GM18858 (cell line): Measurements from ENCODE around the gene SDF4.

Experiments used
- ATAC-seq: cut with Tn5 transposase; IDR thresholded peaks from one replicate; pipeline ENCODE4 v1.9.1; 2021; ENCODE audit not compliant: unreplicated experiment

The SDF4 gene

DNA sequence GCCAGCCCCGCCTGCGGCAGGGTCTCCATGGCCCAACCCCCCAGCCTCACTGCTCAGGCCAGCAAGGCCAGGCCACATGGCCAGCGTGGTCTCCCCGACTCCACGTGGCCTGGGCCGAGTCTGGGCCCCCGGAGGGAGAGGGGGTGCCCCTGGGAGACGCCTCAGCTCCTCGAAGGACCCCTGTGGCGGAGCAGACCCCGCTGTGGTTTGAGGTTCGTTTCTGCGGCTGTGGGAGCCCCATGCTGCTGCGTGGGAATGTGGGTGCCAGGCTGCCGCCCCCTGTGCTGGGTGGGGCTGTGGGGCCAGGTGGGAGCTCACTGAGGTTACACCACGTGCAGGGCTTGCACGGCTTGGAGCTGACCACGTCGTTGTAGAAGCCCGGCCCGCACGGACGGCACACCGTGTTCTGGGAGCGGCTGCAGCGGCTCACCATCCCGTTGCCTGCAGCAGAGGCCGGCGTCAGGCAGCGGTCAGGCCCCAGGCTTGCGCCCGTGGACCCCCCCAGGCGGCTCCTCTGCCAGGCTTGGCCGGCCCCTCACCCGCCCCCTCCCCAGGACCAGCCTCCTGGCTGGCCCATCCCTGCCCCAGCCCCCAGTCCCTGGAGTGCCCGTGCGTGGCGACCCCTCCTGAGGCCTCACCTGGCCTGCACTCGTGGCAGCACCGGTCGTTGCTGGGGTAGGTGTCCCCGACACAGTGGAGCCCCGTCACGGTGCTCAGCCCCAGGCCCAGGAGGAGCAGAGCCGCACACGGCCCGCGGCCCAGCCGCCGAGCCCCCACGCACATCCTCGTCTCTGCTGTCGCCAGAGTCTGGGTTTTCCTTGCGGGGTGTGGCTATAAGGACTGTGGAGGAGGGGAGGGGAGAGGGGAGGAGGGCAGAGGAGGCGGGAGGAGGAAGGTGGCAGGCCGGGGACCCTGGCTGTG, 18.2 kb downstream of the SDF4 start, which contains the start of gene TNFRSF4:
TNFRSF4 (minus strand) TSS at position 809 of the 921 bp plus-strand sequence; CDS start at position 783, 26 bp downstream.
- ATAC-seq: no peak

DNA sequence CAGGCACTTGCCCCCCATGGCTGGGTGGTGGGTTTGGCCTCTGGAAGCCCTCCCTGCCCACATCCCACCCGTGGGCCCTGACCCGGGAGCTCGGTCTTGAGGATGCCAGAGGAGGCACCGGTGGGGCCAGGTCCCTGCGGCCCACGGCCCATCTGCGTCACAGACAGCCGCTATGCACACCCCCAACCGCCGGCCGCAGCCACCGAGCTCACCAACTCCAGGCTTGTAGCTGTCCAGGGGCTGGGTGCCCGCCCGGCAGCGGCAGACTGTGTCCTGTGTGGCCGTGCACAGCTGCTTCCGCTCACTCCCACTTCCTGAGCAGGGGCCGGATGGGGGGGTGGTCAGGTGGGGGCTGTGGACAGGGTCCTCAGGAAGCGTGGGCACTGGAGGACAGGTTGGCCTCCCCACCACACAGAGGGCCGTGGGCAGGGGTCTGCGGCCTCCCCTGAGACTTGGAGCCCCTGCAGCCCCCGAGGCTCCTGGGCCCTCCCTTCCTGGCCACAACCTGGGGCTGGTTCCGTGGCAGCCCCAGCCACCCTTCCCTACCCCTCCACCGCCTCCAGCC, 18.9 kb downstream of the SDF4 start:
- ATAC-seq: no peak

DNA sequence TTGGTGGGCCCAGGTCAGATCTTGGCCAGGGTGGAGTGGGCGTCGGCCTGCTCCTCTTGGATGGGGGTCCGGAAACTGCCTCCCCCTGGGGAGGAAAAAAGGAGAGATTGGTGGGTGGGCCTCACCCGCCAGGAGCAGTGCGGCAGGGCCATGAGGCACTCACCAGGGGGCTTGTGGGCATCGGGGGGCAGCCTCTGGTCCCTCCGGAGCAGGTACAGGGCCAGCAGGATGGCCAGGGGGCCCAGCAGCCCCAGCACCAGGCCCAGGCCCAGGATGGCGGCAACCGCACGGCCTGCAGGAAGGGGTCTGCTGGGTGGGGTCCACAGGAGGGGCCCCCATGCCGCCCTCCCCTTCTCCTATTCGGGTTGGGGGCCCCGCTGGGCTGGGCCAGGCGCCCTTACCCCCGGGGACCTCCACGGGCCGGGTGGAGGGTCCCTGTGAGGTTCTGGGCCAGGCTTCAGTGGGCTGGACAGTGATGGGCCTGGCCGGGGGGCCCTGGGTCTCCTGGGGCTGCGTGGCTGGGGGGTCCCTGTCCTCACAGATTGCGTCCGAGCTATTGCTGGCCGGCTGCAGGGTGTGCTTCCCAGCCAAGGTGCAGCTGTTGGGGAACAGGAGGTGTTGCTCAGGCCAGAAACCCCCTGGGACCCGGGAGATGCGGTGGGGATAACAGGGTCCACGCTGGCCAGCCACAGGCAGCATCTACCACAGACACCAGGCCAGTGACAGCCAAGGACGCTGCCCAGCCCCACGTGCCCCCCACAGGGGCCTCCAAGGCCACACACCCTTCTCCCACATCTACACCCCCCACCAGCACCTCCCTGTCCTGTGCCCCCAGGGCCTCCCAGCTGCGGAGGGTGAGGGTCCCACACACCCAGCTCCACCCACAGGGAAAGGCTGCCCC, 20.0 kb downstream of the SDF4 start:
- ATAC-seq: no peak

DNA sequence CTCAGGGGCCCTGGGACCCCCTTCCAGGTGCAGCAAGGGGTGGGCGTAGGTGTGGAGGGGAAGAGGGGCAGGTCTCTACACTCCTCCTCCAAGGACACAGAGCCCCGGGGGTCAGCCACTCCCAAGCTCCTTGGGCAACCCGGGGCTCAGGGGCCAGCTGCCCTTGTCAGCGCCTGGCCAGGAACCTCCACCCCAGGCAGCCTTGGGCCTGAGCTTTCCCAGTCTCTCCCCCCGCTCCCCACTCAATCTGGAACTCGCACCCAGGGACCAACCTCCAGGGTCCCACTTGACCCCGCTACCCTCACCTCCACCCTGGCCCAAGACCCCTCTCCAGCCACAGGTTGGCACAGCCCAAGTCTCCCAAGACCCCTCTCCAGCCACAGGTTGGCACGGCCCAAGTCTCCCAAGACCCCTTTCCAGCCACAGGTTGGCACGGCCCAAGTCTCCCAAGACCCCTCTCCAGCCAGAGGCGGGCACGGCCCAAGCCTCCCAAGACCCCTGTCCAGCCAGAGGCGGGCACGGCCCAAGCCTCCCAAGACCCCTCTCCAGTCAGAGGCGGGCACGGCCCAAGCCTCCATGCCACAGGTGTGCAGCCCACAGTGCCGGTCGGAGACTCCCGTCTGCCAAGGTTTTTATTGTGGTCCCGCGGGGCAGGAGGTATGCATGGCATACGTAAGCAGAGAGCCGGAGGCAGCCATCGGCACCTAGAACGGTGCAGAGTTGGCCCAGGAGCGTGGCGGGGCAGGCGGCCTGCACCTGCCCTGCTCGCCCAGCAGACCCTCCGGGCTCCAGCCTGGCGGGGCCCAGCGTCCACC, 20.9 kb downstream of the SDF4 start:
- no peak for ATAC-seq

DNA sequence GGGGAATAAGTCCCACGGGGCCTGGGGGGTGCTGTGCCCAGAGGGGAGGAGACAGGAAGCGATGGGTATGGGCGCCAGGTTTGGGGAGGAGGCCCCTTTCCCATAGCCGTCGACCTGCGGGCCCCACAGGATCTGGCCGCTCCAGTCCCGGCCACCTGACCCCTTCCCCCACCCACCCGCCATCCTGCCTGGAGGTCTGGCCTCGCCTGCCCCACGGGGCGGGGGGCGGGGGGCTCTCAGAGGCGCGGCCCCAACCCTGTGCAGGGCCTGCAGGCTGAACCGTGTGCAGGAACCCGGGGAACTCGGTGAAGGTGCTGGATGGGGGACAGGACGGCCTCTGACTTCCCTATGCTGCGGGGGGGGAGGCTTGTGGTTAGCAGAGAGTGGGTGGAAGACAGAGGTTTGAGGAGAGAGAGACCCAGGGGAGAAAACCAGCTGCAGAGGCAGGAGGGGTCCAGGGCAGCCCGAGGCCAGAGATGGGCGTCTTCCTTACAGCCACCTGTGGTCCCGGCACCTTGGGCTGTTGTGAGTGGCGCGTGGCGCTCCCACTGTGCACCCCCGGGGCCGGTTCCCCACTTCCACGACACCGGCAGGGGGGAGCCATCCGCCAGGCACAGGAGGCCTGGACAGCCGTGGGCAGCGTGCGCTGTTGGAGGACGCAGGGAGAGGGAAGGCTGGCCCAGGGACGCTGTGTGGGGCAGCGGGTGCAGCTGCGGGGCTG, 22.9 kb downstream of the SDF4 start:
- no peak for ATAC-seq

DNA sequence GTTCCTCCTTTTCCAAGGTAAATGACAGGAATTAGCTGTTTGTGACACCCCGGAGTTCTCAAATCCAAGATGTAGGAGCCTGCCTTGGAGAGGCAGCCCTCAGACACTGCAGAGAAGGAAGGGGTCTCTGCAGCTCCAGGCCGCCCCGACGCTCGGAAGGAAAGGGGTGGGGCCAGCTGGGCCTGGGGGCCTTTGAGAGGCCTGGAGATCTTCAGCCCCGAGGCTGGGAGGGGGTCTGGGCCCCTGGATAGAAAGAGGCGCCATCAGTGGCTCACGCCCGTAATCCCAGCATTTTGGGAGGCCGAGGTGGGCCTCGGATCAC, 24.3 kb downstream of the SDF4 start:
- ATAC-seq: no peak

DNA sequence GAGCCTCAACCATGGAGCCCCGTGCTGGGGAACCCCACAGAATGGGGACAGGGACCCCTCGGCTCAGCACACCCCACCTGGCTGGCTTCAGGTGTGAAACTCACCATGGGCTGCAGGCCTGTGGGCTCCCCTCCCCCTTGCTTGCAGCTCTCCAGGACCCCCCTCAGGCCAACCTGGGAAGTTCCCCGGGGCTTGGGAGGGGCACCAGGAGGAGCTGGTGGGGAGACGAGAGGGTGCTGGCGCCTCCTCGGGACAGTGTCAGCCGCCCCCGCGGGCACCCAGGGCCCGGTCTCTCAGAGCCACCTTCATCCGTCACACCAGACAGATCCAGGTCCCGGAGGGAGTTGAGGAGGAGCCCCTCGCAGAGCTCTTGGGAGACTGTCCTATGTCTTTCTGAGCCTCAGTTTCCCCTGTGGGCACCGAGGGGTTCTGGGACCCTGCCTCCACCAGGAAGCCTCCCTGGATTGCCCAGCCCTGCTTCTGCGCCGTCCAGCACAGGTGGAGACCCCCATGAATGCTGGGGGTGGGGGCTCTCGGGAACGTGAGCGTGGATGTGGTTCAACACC, 24.8 kb downstream of the SDF4 start:
- ATAC-seq: no peak

DNA sequence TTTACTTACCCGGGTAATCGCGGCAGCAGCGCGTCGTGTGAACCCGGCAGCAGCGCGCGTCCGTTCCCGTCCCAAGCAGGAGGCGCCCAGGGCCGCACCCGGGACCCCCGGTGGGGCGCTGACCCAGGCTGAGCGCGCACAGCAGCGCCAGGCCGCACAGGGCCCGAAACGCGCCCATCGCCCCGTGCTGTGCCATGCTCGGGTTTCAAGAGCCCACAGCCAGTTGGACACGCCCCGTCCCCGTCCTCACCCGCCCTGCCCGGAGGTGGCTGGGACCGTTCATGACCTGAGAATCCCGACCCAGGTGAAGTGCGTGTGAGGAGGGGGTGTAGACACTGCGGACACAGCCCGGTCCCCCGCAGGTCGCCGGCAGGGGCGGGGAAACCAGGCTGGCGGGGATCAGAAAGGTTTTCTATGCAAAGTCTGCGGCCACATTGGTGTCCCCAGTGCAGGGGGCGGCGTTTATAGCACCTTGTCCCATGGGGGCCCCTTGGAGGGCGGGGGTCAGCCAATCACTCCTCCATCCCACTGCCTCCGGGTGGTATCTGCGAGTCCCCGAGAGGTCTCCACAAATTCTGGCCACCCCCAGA, 25.3 kb downstream of the SDF4 start, which contains the start of gene TNFRSF18:
TNFRSF18 (minus strand) TSS at position 217 of the 590 bp plus-strand sequence; CDS start at position 196, 21 bp downstream.
- ATAC-seq: no peak

DNA sequence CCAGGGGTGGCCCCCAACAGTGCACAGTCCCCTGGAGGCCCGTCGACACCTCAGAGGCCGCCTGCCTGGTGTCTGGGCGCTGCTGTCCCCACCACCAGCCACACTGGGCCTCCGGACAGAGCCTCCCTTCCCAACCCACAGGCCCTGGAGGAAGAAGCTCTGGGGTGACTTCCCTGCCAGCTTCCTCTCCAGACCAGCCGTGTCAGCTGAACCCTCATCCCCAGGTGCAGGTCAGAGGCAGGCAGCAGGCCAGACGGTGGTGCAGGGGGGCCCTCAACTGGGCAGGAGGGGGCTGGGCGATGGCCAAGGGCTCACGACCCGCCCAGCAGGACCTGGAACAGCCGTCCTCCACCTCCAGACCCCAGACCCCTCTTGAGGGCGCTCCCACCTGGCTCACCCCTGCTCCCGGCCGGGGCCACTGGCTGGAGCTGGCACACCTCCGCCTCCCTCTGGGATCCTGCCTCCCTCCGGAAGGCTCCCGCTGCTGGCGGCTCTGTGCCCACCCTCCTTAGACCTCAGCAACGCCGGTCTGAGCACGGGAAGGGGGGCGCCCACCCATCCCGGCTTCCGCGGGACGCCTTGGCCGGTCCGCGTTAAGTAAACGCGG, 25.9 kb downstream of the SDF4 start:
- ATAC-seq: no peak

DNA sequence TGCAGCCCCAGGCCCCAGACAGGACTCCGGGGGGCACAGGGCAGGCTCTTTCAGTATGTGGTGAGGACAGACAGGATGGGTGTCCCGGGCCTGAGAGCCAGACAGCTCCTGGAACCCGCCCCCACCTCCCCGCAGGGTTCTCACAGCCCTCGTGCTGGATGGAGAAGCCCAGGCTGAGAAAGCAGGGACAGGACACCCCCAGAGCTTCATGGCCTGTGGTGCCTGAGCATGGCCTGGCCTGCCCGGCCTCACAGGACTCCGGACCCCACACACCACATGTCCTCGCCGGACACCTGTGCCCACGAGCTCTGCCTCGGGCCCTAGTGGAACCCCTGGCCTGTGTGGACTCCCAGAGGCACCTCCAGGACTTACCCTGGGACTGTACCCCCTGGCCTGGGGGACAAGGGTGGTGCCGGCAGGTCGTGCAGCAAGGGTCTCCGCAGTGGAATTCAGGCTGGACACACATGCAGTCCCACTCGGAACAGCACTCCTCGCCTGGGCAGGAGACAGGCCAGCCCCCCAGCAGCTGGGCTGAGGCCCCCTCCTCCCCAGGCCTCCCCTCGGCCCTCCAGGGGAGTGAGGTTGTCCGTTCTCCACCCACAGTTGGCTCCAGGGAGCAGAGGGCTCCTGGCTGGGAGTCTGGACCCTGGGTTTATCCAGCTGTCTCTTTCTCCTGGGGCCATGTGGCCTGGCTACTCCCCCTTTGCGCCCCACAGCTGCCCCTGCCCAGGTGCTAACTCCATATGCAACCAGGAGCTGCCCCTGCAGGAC, 26.6 kb downstream of the SDF4 start:
- no peak for ATAC-seq

DNA sequence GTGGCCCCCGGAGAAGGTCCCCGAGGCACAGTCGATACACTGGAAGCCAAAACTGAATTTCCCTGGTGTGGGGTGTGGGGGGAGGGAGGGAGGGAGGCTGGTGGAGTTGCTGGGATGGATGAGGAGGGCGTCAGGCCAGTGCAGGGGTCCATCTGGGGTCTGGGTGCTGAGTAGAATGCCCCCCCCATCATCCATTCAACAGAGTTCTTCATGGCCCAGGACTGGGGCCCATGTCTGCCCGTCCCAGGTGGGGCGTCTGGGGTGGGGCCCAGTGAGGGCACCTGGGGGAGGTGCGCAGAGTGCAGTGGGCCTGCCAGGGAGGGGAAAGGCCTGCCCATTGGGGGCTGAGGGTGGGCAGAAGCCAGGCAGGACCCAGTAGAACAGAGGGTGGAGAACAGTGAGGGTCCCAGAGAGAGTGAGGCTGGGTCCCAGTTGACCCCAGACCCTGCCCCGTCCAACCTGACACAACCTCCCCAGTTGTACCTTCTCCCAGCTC, 27.3 kb downstream of the SDF4 start:
- no peak for ATAC-seq

DNA sequence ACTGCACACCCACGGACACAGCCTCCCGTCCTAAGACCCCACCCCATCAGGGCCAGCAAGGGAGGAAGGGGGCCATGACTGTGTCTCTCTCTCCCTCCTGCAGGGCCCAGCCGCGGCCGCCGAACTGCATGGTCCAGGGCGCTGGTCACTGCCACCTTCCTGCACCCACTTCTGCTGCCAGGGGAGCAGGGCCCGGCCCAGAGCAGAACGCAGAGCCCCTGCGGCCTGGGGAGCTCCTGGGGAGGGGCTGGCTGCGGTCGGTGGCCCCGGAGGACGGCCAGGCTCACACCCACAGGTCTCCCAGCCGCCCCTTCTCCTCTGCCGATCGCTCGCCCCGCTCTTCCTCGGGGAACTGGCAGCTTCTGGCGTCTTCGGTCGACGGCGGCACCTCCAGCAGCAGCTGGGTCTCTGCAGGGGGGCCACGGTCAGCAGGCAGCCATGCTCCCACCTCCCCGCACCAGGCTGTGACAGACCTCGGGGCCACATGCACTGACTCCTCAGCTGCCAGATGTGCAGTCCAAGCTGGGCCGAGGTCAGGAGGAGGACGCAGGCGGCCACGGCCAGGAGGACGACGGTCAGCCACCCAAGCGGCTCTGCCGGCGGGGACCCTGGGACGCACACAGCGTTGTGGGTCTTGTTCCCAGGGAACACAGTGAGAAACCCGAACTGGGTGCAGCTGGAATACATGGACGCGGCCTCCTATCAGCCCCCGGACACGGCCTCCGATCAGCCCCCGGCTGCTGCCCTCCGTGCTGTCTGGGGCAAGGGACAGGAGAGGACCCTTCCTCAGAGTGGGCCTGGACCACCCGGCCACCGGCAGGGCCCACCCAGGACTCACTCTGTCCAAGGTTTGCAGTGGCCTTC, 28.0 kb downstream of the SDF4 start:
- no peak for ATAC-seq

DNA sequence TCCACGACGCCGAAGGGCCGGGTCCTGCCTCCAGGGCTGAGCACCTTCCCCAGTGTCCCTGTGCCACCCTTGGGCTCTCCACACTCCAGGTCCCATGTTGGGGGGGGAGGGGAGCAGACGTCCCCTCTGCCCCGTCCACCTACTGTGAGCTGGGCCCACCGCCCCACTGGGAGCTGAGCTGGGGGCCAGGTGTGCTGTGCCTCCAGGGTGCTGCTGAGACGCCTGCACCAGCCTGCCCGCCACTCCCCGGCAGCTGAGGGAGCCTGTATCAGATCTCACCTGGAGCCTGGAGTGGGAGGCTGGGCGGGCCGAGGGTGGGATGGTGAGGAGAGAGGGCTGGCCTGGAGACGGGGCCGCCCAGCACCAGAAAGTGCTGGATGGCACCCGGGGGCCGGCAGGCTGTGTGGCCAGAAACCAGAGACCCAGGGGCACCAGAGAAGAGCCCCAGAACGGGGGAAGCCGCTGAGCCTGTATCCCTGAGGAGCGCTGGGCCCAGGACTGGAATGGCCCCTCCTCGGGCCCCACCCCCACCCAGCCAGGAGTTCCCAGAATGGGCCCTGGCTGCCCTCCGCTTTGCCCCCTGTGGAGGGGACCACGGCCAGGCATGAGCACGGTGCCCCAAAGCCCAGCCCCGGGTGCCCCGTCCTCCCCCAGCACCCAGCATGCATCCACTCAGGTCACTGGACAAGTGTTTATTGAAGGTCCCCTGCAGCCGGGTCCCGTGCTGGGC, 28.8 kb downstream of the SDF4 start:
- no peak for ATAC-seq

DNA sequence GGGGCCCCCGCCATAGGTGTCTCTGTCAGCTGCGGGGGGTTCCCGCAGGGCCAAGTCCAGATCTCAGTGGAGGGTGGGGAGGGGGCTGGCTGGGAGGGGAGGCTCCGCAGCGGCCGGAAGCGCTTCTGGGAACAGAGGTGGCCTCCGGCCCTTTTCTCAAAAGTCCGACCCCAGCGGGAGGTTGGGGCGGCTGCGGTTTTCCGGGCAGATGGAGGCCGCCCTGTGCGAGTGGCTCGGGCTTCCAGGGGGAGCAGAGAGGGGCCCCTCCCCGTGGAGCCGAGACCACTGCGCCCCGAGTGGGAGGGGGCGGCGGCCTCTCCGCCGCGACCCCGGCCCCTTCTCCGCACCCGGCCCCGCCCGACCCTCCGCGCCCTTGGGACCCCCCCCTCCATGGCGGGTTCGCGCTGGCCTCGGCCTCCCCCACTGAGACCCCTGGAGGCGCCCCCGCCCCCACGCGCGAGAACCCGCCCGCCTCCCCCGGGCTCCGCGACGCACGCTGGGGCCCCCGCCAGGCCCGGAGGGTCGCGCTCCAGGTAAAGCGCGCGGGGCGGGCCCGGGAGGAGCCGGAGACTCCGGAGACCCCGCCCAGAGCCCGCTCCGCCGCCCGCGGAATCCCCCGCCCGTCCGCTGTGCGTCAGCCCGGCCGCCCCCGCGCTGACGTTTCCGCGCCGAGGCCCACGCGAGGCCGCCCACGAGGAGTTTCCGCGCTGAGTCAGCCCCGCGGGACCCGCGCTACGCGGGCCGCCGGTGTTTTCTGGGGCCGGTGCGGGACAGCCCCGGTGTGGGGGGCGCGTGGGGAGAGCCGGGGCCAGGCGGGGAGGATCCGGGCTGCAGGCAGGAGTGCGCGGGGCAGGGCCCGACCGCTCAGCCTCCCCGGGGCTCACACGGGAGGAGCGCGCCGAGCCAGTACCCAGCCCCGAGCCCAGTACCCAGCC, 30.7 kb downstream of the SDF4 start:
- no peak for ATAC-seq
